ENCODE measurements around the gene LCP1.

Gene LCP1

DNA sequence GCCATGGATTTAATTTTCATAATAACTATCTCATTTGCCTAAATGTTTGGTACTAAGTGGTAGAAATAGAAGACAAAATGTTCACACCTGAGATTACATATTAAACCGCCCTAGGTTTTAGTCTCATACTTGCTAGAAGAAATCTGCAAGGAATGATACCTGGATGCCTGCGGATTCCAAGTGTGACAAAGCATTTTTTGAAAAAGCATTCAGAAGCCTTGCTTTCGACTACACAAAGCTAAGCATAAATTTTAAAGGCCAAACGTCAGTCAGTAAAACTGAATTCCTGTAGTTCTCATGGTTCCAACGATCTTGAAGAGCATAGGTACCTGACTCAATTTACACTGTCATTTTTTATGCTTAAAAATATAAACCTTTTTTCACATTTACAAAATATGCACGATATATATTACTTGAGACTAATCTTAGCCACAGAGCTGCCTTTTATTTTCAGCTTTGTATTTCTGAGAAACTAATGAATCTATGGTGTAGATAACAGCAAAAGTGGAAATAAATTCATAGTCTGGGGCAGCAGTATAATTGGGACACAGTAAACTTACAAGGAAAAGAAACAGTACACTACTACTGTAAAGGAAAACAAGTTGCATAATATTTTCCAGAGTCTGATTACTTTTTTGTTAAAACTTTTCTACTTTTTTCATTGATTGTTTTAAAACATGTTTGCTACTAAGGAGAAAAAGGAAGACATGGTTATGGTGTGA, 28.5 kb upstream of the LCP1 start:
- no peak for DNase-seq (ENCODE audit: low read depth in 2 of 2)
- TF ChIP-seq, protein P1, sequence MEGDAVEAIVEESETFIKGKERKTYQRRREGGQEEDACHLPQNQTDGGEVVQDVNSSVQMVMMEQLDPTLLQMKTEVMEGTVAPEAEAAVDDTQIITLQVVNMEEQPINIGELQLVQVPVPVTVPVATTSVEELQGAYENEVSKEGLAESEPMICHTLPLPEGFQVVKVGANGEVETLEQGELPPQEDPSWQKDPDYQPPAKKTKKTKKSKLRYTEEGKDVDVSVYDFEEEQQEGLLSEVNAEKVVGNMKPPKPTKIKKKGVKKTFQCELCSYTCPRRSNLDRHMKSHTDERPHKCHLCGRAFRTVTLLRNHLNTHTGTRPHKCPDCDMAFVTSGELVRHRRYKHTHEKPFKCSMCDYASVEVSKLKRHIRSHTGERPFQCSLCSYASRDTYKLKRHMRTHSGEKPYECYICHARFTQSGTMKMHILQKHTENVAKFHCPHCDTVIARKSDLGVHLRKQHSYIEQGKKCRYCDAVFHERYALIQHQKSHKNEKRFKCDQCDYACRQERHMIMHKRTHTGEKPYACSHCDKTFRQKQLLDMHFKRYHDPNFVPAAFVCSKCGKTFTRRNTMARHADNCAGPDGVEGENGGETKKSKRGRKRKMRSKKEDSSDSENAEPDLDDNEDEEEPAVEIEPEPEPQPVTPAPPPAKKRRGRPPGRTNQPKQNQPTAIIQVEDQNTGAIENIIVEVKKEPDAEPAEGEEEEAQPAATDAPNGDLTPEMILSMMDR (IDR thresholded peaks at IDR 0.05; ENCODE audit: low read depth, low read length) = no peak
- no peak overlapping the region for H3K4me3 ChIP-seq (replicated peaks in 1 of 2; ENCODE audit: low read depth in 2 of 2, low read length in 2 of 2)

DNA sequence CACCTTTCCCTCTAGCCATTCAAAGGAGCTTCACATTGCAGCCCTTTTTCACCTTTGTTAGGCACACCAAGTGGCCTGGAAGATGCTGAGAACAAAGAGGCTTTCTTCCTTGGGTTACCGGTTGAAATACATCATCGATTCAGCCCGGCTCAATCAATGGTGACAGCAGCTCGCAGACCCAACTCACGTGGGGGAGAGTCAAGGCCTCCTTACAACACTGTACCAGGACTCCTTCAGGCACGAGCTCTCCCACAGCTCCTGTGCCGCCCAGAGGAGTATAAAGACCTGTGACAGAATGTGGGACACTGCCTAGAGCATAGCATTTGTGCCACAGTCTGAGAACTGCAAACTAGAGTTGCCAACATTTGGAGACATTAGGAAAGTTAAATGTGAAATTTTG, 25.9 kb upstream of the LCP1 start:
- TF ChIP-seq, protein P1 (IDR thresholded peaks at IDR 0.05; ENCODE audit: low read depth, low read length) = no peak
- no peak for DNase-seq (ENCODE audit: low read depth in 2 of 2)
- no peak overlapping the region for H3K4me3 ChIP-seq (replicated peaks in 1 of 2; ENCODE audit: low read depth in 2 of 2, low read length in 2 of 2)

- H3K4me3 ChIP-seq (replicated peaks in 1 of 2; ENCODE audit: low read depth in 2 of 2, low read length in 2 of 2) = no peak overlapping the region
- DNase-seq (ENCODE audit: low read depth in 2 of 2) = no peak
- TF ChIP-seq, protein P1 (IDR thresholded peaks at IDR 0.05; ENCODE audit: low read depth, low read length) = no peak
These were observed 24.2 kb upstream of the LCP1 start for GRCh38 chr13:46206143-46206542.

- H3K4me3 ChIP-seq (replicated peaks in 1 of 2; ENCODE audit: low read depth in 2 of 2, low read length in 2 of 2) = no peak overlapping the region
- peak in 1 of 2 donors; percentile 3 for DNase-seq (ENCODE audit: low read depth in 2 of 2)
- TF ChIP-seq, protein P1 (IDR thresholded peaks at IDR 0.05; ENCODE audit: low read depth, low read length) = no peak
These were observed 21.0 kb upstream of the LCP1 start for GRCh38 chr13:46202966-46203365.

- DNase-seq (ENCODE audit: low read depth in 2 of 2) = no peak
These were observed 20.3 kb upstream of the LCP1 start for GRCh38 chr13:46202188-46202795.

DNA sequence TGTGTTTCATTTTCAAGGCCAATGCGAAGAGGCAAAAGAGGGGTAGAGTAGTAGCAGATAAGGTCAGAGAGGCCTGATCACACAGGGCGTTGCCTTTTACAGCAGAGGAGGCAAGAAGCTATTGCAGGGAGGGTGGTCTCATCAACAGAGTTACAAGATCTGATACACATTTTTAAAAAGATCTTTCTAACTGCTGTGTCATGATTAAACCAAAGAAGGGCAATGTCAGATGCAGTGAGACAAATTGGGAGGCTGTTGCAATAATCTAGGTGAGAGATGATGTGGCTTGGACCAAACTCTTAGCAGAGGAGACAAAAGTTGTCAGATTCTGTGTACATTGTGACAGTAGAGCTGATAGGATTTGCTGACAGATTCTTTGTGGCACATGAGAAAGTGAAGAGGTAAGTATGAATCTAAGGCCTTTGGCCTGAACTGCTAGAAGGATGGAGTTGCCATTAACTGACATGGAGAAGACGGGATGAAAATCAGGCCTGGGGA, 16.8 kb upstream of the LCP1 start:
- no peak overlapping the region for H3K4me3 ChIP-seq (replicated peaks in 1 of 2; ENCODE audit: low read depth in 2 of 2, low read length in 2 of 2)
- no peak for DNase-seq (ENCODE audit: low read depth in 2 of 2)
- TF ChIP-seq, protein P1 (IDR thresholded peaks at IDR 0.05; ENCODE audit: low read depth, low read length) = no peak

More at GRCh38 chr13:46202188-46202795, 20.3 kb upstream of the LCP1 start:
- H3K4me3 ChIP-seq (replicated peaks in 1 of 2; ENCODE audit: low read depth in 2 of 2, low read length in 2 of 2) = no peak overlapping the region
- TF ChIP-seq, protein P1 (IDR thresholded peaks at IDR 0.05; ENCODE audit: low read depth, low read length) = no peak

Data from cardiac fibroblast (primary cell).